ENCODE data around the gene PLA2G3. TPM values are rescaled to one million over a fixed set of nuclear protein-coding genes. Genes with fewer than 3 reads are reported as not detected.

PLA2G3 gene
- total RNA-seq, 1 experiment from 2014 or later, result 8.2 TPM

DNA sequence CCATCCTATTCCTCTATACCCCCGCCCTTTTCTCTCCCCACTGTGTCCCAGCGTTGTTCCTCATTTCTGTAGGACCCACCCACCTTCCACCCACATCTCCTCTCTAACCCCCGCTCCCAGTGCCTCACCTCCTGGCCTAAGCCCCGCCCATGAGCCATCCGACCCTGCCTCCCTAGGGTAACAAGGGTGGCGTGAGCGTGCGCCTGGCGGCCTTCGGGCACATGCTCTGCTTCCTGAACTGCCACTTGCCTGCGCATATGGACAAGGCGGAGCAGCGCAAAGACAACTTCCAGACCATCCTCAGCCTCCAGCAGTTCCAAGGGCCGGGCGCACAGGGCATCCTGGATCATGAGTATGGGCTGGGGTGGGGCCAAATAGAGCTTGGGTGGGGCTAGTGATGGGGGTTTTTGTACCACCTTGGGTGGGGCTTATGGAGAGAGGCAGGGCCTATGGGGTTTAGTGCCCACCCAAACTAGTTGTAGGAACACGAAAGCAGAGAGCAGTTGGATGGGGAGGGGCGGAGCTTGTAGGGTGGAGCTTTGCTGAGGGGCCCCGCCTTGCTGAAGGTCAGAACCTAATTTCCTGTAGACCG, 13.0 kb downstream of the PLA2G3 start:
- H4K91ac ChIP-seq (ENCODE audit: insufficient read length, low read depth, low read length), result no peak overlapping the region
- no peak overlapping the region for H2BK12ac ChIP-seq (ENCODE audit: insufficient read length, low read depth, low read length)
- no peak overlapping the region for H2BK15ac ChIP-seq (ENCODE audit: low read depth, low read length)
- H3K4me3 Mint-ChIP-seq, result peak overlapping the region in 1 of 2 experiments; percentile 44; a peak in 1 of 5 replicates
- H3K14ac ChIP-seq (ENCODE audit: insufficient read depth, low read length), result no peak overlapping the region
- no peaks in the 10 kb centered on the region for H4K20me1 ChIP-seq (ENCODE audit: control insufficient read depth, insufficient read depth, insufficient read length)
- H3K27ac ChIP-seq (ENCODE audit: insufficient read length, low read depth, low read length), result no peak overlapping the region
- no peak overlapping the region for H3K56ac ChIP-seq (ENCODE audit: insufficient read length, low read depth, low read length)
- H2AFZ ChIP-seq (ENCODE audit: low read length), result no peak overlapping the region
- no peak overlapping the region for H2AK5ac ChIP-seq (ENCODE audit: insufficient read length, low read length)
- no peaks in the 10 kb centered on the region for H3K23me2 ChIP-seq (ENCODE audit: insufficient read length, low read depth, low read length, poor library complexity, severe bottlenecking)
- no peaks in the 10 kb centered on the region for H3K79me2 ChIP-seq (ENCODE audit: insufficient read depth, low read length)
- peak overlapping the region; percentile 11 for H3K4me2 ChIP-seq (ENCODE audit: insufficient read depth, insufficient read length, low read length)
- H3K4me1 Mint-ChIP-seq, result peaks cover 18 to 30% of the 10 kb centered on the region in 2 experiments
- H4K8ac ChIP-seq (replicated peaks; ENCODE audit: insufficient read length, low read depth, low read length), result no peak overlapping the region
- no peaks in the 10 kb centered on the region for H3K36me3 Mint-ChIP-seq (ENCODE audit: insufficient read depth in 1 of 3, low read depth in 3 of 3)
- no peak overlapping the region for H3T11ph ChIP-seq (ENCODE audit: low read length)
- H3K79me1 ChIP-seq (ENCODE audit: insufficient read depth, low read depth, low read length, poor library complexity, severe bottlenecking), result no peaks in the 10 kb centered on the region
- no peak overlapping the region for H2BK120ac ChIP-seq (ENCODE audit: low read depth, low read length, poor library complexity, severe bottlenecking)
- TF ChIP-seq, protein P1, sequence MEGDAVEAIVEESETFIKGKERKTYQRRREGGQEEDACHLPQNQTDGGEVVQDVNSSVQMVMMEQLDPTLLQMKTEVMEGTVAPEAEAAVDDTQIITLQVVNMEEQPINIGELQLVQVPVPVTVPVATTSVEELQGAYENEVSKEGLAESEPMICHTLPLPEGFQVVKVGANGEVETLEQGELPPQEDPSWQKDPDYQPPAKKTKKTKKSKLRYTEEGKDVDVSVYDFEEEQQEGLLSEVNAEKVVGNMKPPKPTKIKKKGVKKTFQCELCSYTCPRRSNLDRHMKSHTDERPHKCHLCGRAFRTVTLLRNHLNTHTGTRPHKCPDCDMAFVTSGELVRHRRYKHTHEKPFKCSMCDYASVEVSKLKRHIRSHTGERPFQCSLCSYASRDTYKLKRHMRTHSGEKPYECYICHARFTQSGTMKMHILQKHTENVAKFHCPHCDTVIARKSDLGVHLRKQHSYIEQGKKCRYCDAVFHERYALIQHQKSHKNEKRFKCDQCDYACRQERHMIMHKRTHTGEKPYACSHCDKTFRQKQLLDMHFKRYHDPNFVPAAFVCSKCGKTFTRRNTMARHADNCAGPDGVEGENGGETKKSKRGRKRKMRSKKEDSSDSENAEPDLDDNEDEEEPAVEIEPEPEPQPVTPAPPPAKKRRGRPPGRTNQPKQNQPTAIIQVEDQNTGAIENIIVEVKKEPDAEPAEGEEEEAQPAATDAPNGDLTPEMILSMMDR (conservative IDR thresholded peaks at IDR 0.05), result no peak
- no peaks in the 10 kb centered on the region for H3K27me3 ChIP-seq (ENCODE audit: insufficient read depth, low read length)
- no peak overlapping the region for H3K9ac ChIP-seq (ENCODE audit: extremely low read depth, insufficient read length, low read length)
- no peaks in the 10 kb centered on the region for H3K9me3 Mint-ChIP-seq
- H3K27ac Mint-ChIP-seq, result peak overlapping the region in 2 of 3 experiments; percentile 65 to 70; a peak in 3 of 7 replicates
- peaks cover 6% of the 10 kb centered on the region for H3K27me3 Mint-ChIP-seq (ENCODE audit: low read depth)
- DNase-seq, result peak; percentile 95
- H3K9me3 ChIP-seq (ENCODE audit: control insufficient read depth, low read depth, low read length), result no peaks in the 10 kb centered on the region
- H4K5ac ChIP-seq (ENCODE audit: insufficient read length, low read depth, low read length), result no peak overlapping the region
- H3K4me1 ChIP-seq (ENCODE audit: insufficient read depth, low read length), result peaks cover 5% of the 10 kb centered on the region; the same call in 1 of the 2 replicates
- H3K4ac ChIP-seq (ENCODE audit: low read depth, low read length), result no peak overlapping the region
- no peak overlapping the region for H2BK20ac ChIP-seq (ENCODE audit: low read depth, low read length, poor library complexity, severe bottlenecking)
- no peak overlapping the region for H3K18ac ChIP-seq (ENCODE audit: insufficient read length, low read depth, low read length)
- no peak overlapping the region for H3K23ac ChIP-seq (ENCODE audit: insufficient read length, low read depth, low read length)
- WGBS (ENCODE audit: extremely low coverage, insufficient read length, low lambda C conversion rate), result no CpG with 5 or more reads among the region's 19 CpGs
- no peak overlapping the region for H2BK5ac ChIP-seq (ENCODE audit: insufficient read length, low read length)
